Measurements from ENCODE around the gene RABEP2.
A peak's percentile ranks its signal among the peaks of the same experiment; 100 is the strongest.
"Not testable (repeated sequence)": the region's sequence is repeated elsewhere in the genome, so short reads cannot be mapped to it uniquely, and the experiment has no call there.

The RABEP2 gene

GRCh38 chr16:28875134-28876018 is 49.7 kb downstream of the RABEP2 start:
- DNase-seq (ENCODE audit: extremely low spot score), result no peak
- ChIA-PET POLR2A (interaction anchor here (0.8 to 2.4 kb wide), 8 partner anchors 10 to 75 kb away, joined by 3 to 11 read pairs (median 4); partner anchors contain the start of genes ATXN2L, NFATC2IP and SH2B1), CTCF (interaction anchor here (1.0 kb wide), 1 partner anchor 69 kb away, joined by 7 read pairs; no protein-coding TSS in a partner anchor)
- TF ChIP-seq L3MBTL2 (conservative IDR thresholded peaks at IDR 0.05), result no peak
- no peak for TF ChIP-seq BHLHE40 (IDR thresholded peaks at IDR 0.05; ENCODE audit: borderline replicate concordance)
- no peak for TF ChIP-seq LEF1 (IDR thresholded peaks at IDR 0.05; ENCODE audit: borderline replicate concordance)
- TF ChIP-seq SUZ12 (IDR thresholded peaks at IDR 0.05), result no peak
- no peak for TF ChIP-seq SP1 (IDR thresholded peaks at IDR 0.05)

DNA sequence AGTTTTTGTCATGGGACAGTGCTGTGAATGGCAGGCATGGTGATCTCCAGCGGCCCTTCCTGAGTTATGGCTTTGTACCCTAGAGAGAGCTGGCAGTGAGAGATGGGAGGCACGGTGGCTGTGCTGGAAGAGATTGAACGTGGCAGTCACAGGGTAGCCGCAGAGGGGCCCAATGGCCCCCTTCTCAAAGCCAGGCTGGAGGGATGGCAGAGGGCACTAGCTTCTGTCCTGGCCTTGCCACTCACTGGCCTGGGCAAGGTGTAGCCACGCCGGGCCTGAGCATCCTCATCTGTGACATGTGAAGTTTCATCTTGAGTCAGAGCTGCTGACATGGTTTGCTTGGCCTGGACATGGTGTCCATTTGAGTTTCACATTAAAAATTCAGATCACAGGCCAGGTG is 50.6 kb downstream of the RABEP2 start:
- no peak for DNase-seq (ENCODE audit: extremely low spot score)
- ChIA-PET CTCF (interaction anchor here (1.8 kb wide), 1 partner anchor 12 kb away, joined by 6 read pairs; no protein-coding TSS in a partner anchor), POLR2A (interaction anchor here (0.8 to 2.4 kb wide), 5 partner anchors 9 to 76 kb away, joined by 3 to 11 read pairs (median 3); partner anchors contain the start of genes ATXN2L and NFATC2IP)
- no peak for TF ChIP-seq FOXM1 (IDR thresholded peaks at IDR 0.05; ENCODE audit: borderline replicate concordance)
- TF ChIP-seq FOXK2 (IDR thresholded peaks at IDR 0.05), result no peak
- TF ChIP-seq SP1 (IDR thresholded peaks at IDR 0.05), result no peak
- no peak for TF ChIP-seq LEF1 (IDR thresholded peaks at IDR 0.05; ENCODE audit: borderline replicate concordance)
- no peak for TF ChIP-seq HDGF (IDR thresholded peaks at IDR 0.05; ENCODE audit: borderline replicate concordance)
- no peak for TF ChIP-seq L3MBTL2 (conservative IDR thresholded peaks at IDR 0.05)
- TF ChIP-seq TARDBP (IDR thresholded peaks at IDR 0.05), result no peak
- no peak for TF ChIP-seq BHLHE40 (IDR thresholded peaks at IDR 0.05; ENCODE audit: borderline replicate concordance)
- no peak for TF ChIP-seq ELF4 (IDR thresholded peaks at IDR 0.05)
- TF ChIP-seq NFRKB (IDR thresholded peaks at IDR 0.05), result no peak
- TF ChIP-seq, protein P1, sequence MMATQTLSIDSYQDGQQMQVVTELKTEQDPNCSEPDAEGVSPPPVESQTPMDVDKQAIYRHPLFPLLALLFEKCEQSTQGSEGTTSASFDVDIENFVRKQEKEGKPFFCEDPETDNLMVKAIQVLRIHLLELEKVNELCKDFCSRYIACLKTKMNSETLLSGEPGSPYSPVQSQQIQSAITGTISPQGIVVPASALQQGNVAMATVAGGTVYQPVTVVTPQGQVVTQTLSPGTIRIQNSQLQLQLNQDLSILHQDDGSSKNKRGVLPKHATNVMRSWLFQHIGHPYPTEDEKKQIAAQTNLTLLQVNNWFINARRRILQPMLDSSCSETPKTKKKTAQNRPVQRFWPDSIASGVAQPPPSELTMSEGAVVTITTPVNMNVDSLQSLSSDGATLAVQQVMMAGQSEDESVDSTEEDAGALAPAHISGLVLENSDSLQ (IDR thresholded peaks at IDR 0.05), result no peak
- no peak for TF ChIP-seq SUZ12 (IDR thresholded peaks at IDR 0.05)

- DNase-seq (ENCODE audit: extremely low spot score), result peak; percentile 64
- no peak for TF ChIP-seq HDGF (IDR thresholded peaks at IDR 0.05; ENCODE audit: borderline replicate concordance)
- TF ChIP-seq FOXK2 (IDR thresholded peaks at IDR 0.05), result no peak
- TF ChIP-seq, protein P1 (IDR thresholded peaks at IDR 0.05), result no peak
- no peak for TF ChIP-seq SUZ12 (IDR thresholded peaks at IDR 0.05)
- TF ChIP-seq FOXA1 (IDR thresholded peaks at IDR 0.05), result no peak
- no peak for TF ChIP-seq ELF4 (IDR thresholded peaks at IDR 0.05)
- no peak for TF ChIP-seq L3MBTL2 (conservative IDR thresholded peaks at IDR 0.05)
- TF ChIP-seq CTBP1 (IDR thresholded peaks at IDR 0.05; ENCODE audit: borderline replicate concordance), result no peak
- TF ChIP-seq FOXM1 (IDR thresholded peaks at IDR 0.05; ENCODE audit: borderline replicate concordance), result no peak
- no peak for TF ChIP-seq ARNT (IDR thresholded peaks at IDR 0.05)
- no peak for TF ChIP-seq ZNF384 (IDR thresholded peaks at IDR 0.05)
- TF ChIP-seq TARDBP (IDR thresholded peaks at IDR 0.05), result no peak
- TF ChIP-seq NFRKB (IDR thresholded peaks at IDR 0.05), result no peak
- no peak for TF ChIP-seq SP1 (IDR thresholded peaks at IDR 0.05)
- TF ChIP-seq LEF1 (IDR thresholded peaks at IDR 0.05; ENCODE audit: borderline replicate concordance), result no peak
- TF ChIP-seq BHLHE40 (IDR thresholded peaks at IDR 0.05; ENCODE audit: borderline replicate concordance), result no peak
- CTCF ChIA-PET, result interaction anchor here (1.4 to 1.8 kb wide), 2 partner anchors 11 to 71 kb away, joined by 4 to 6 read pairs; no protein-coding TSS in a partner anchor
- POLR2A ChIA-PET, result interaction anchor here (2.4 kb wide), 1 partner anchor 77 kb away, joined by 11 read pairs; the partner anchor contains the start of gene NFATC2IP
Measured at GRCh38 chr16:28873543-28874201, 51.4 kb downstream of the RABEP2 start.

DNA sequence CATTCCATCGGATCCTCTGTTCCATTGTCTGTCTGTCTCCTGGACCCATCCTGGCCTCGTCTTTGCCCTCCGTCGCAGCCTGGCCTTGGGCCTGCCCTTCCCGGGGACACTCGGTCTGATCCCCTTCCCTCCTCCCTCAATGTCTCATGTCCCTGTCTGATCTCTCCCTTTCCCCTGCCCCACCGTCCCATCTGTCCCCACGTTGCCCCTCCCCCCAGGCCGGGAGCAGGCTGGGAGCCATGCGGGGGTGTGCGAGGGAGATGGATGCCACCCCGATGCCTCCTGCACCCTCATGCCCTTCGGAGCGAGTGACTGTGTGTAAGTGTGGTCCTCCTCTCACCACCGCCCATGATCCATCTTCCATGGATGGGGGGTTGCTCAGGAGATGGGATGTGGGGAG is 52.1 kb downstream of the RABEP2 start:
- no peak for TF ChIP-seq CTBP1 (IDR thresholded peaks at IDR 0.05; ENCODE audit: borderline replicate concordance)
- TF ChIP-seq, protein P1 (IDR thresholded peaks at IDR 0.05), result no peak
- no peak for TF ChIP-seq ARNT (IDR thresholded peaks at IDR 0.05)
- TF ChIP-seq L3MBTL2 (conservative IDR thresholded peaks at IDR 0.05), result no peak
- no peak for TF ChIP-seq TARDBP (IDR thresholded peaks at IDR 0.05)
- no peak for TF ChIP-seq FOXK2 (IDR thresholded peaks at IDR 0.05)
- TF ChIP-seq ZNF384 (IDR thresholded peaks at IDR 0.05), result no peak
- no peak for TF ChIP-seq SUZ12 (IDR thresholded peaks at IDR 0.05)
- no peak for TF ChIP-seq NFRKB (IDR thresholded peaks at IDR 0.05)
- no peak for TF ChIP-seq BHLHE40 (IDR thresholded peaks at IDR 0.05; ENCODE audit: borderline replicate concordance)
- TF ChIP-seq SP1 (IDR thresholded peaks at IDR 0.05), result no peak
- TF ChIP-seq LEF1 (IDR thresholded peaks at IDR 0.05; ENCODE audit: borderline replicate concordance), result no peak
- TF ChIP-seq ELF4 (IDR thresholded peaks at IDR 0.05), result no peak
- no peak for TF ChIP-seq FOXA1 (IDR thresholded peaks at IDR 0.05)
- POLR2A ChIA-PET, result no interaction called here
- CTCF ChIA-PET, result interaction anchor here (1.4 to 1.8 kb wide), 2 partner anchors 11 to 72 kb away, joined by 4 to 6 read pairs; no protein-coding TSS in a partner anchor
- DNase-seq (ENCODE audit: extremely low spot score), result no peak

DNA sequence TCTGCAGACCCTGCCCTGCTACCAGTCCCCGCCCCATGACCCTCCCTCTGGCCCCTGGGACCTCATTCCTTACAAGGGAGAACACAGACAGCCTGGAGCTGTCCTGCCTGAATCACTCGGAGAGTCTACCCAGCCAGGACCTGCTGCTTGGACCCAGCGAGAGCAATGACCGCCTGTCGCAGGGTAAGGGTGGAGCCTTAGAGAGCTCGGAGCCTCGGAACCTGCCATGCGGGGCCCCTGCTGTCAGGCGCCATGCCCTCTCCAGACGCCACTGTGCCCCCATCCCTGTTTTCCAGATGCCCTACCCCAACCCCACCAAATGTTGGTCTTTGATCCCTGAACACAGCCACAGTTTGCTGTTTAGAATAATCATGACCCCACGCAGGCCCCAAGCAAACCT is 55.8 kb downstream of the RABEP2 start:
- POLR2A ChIA-PET, result interaction anchor here (0.9 kb wide), 1 partner anchor 47 kb away, joined by 3 read pairs; the partner anchor contains the start of gene ATXN2L
- no peak for DNase-seq (ENCODE audit: extremely low spot score)
- CTCF ChIA-PET, result no interaction called here
- TF ChIP-seq HDGF (IDR thresholded peaks at IDR 0.05; ENCODE audit: borderline replicate concordance) (no peak), L3MBTL2 (conservative IDR thresholded peaks at IDR 0.05) (no peak), FOXA1 (IDR thresholded peaks at IDR 0.05) (no peak), ARNT (IDR thresholded peaks at IDR 0.05) (no peak), SUZ12 (IDR thresholded peaks at IDR 0.05) (no peak), ELF4 (IDR thresholded peaks at IDR 0.05) (no peak), FOXM1 (IDR thresholded peaks at IDR 0.05; ENCODE audit: borderline replicate concordance) (no peak), FOXK2 (IDR thresholded peaks at IDR 0.05) (no peak), BHLHE40 (IDR thresholded peaks at IDR 0.05; ENCODE audit: borderline replicate concordance) (no peak), NFRKB (IDR thresholded peaks at IDR 0.05) (no peak), TARDBP (IDR thresholded peaks at IDR 0.05) (no peak), LEF1 (IDR thresholded peaks at IDR 0.05; ENCODE audit: borderline replicate concordance) (no peak), CTBP1 (IDR thresholded peaks at IDR 0.05; ENCODE audit: borderline replicate concordance) (no peak), ZNF384 (IDR thresholded peaks at IDR 0.05) (no peak)
- TF ChIP-seq, protein P1 (IDR thresholded peaks at IDR 0.05), result no peak

DNA sequence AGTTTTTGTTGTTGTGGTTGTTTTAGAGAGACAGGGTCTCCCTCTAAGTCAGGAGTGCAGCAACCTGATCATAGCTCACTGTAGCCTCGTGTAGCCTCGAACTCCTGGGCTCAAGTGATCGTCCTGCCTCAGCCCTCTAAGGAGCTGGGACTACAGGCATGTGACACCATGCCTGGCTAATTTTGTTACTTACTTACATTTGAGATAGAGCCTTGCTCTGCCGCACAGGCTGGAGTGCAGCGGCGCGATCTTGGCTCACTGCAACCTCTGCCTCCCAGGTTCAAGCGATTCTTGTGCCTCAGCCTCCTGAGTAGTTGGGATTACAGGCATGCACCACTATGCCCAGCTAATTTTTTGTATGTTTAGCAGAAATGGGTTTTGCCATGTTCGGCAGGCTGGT is 57.4 kb downstream of the RABEP2 start:
- POLR2A ChIA-PET; DNase-seq (ENCODE audit: extremely low spot score): not testable (repeated sequence)
- CTCF ChIA-PET, result interaction anchor here (1.1 kb wide), 1 partner anchor 69 kb away, joined by 3 read pairs; no protein-coding TSS in a partner anchor
